Liver (tissue), 3 donors: Measurements from ENCODE around the gene CYFIP1.

Source experiments
- ATF3 ChIP-seq: IDR thresholded peaks from 2 replicates; pipeline ENCODE4 v1.6.1; 2016; ENCODE audit warnings: antibody characterized with exemption
- CTCF ChIP-seq: fragments of 150-350 bp; IDR thresholded peaks from 2 replicates; pipeline ENCODE4 v1.5.1; 2017; ENCODE audit warnings: improper control_type of control experiment, low read depth, low read length; ENCODE audit not compliant: missing input control
- HNF4G ChIP-seq: IDR thresholded peaks from 2 replicates; pipeline ENCODE4 v1.6.1; 2016; ENCODE audit warnings: antibody characterized with exemption
- MAX ChIP-seq: IDR thresholded peaks from 2 replicates; pipeline ENCODE4 v1.6.1; 2016; ENCODE audit warnings: antibody characterized with exemption
- RAD21 ChIP-seq, 2 donors: IDR thresholded peaks; 2 replicates each; pipeline ENCODE4 v1.6.1; 2016; ENCODE audit warnings: antibody characterized with exemption in 2 of 2, mild to moderate bottlenecking in 2 of 2
- REST ChIP-seq: IDR thresholded peaks from 2 replicates; pipeline ENCODE4 v1.6.1; 2016; ENCODE audit warnings: antibody characterized with exemption, mild to moderate bottlenecking
- SP1 ChIP-seq: IDR thresholded peaks from 2 replicates; pipeline ENCODE4 v1.6.1; 2018; ENCODE audit warnings: antibody characterized with exemption, mild to moderate bottlenecking
- TAF1 ChIP-seq: conservative IDR thresholded peaks from 2 replicates; pipeline ENCODE4 v1.6.1; 2016; ENCODE audit warnings: antibody characterized with exemption, mild to moderate bottlenecking
- YY1 ChIP-seq: IDR thresholded peaks from 2 replicates; pipeline ENCODE4 v1.6.1; 2016; ENCODE audit warnings: antibody characterized with exemption, mild to moderate bottlenecking
- donor health status: healthy.
- donor health status: healthy.

GRCh38 chr15:22931784-22932536 is 48.2 kb downstream of the CYFIP1 start:
- TF ChIP-seq SP1 (no peak), CTCF (no peak), HNF4G (no peak), TAF1 (no peak), REST (no peak), RAD21 (IDR thresholded peaks at IDR 0.05) (no peak), YY1 (no peak), ATF3 (no peak), MAX (no peak)
